SKM-1 treated with dmso at 0.1 percent for 144 hours (cell line): ENCODE data around the gene S100A1.
"Not testable (repeated sequence)": the region's sequence is repeated elsewhere in the genome, so short reads cannot be mapped to it uniquely, and the experiment has no call there.

Source experiments
- DNase-seq: peaks from one replicate; lab custom pipeline; 2025; ENCODE audit not compliant: unreplicated experiment; lab: John Stamatoyannopoulos, UW

S100A1 gene

DNA sequence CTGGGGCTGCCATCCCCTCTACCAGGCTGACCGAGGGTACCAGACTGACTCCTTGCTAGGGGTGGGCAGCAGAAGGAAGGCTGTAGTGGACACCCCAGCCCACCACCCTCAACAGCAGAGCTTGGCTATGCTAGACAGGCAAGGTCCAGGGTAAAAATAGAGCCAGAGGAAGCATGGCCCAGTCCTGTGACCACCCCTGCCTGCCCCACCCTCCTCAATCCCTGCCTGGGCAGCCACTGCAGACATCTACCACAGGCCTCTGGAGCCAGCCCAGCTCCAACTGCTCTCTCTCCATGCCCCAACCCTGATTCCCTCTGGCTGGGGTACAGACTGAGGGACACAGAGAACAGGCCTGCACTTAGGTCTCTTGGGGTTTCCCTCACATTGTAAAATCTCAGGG is 1.7 kb downstream of the S100A1 start:
- no peak for DNase-seq

GRCh38 chr1:153630384-153630783 is 2.1 kb downstream of the S100A1 start:
- no peak for DNase-seq

DNA sequence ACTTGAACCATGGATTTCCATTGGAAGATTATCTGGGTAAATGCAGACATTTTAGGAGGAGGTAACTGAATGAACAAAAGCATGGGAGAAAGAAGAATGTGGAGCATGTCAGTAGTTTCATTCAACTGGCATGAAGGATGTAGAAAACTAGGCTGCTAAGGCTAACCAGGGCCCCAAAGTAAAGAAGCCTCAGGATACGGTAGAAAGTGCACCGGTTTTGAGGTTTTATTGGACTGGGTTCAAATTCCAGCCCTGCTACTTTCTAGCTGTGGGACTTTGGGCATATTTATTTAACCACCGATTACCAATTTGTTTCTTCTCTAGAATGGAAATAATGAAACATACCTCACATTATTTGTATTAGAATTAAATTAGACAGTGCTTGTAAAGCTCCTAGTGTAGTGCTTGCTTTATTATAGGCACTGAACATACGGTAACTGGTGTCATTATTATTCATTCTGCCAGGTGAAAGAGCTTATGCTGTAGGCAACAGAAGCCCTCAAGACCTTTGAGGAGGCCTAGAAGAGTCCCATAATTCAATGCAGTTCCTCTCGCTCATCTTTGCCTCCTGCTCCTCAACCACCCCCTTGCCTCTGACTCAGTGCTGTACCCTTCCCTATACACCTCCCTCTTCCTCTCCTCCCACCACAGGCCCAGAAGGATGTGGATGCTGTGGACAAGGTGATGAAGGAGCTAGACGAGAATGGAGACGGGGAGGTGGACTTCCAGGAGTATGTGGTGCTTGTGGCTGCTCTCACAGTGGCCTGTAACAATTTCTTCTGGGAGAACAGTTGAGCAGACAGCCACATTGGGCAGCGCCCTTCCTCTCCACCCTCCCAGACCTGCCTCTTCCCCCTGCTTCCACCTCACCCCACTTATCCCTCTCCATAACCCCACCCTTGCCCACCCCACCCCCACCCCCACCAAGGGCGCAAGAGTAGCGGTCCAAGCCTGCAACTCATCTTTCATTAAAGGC is 3.1 kb downstream of the S100A1 start:
- DNase-seq: no peak

DNA sequence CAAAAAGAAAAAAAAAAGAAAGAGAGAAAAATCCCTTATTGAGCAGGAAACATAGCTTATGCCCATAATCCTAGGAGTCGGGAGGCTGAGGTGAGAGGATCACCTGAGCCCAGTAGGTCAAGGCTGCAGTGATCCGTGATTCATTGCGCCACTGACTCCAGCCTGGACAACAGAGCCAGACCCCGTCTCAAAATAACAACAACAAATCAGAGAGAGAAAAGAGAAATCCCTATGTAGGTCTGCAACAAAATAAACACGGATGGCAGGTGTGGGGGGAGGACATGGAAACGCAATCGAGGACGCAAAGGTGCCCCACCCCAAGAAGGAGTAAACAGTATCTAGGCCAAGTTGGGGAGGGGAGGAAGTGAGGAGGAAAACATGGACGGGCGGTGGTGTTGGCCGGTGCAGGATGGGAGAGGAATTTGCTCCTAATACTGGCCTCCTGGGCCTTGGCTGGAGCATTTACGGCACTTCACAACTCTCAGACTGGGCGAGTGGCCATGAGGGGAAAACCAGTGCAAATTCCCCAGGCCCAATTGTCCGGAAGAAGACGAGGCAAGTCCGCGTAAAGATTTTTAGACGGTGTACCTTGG is 5.0 kb downstream of the S100A1 start:
- no peak for DNase-seq

DNA sequence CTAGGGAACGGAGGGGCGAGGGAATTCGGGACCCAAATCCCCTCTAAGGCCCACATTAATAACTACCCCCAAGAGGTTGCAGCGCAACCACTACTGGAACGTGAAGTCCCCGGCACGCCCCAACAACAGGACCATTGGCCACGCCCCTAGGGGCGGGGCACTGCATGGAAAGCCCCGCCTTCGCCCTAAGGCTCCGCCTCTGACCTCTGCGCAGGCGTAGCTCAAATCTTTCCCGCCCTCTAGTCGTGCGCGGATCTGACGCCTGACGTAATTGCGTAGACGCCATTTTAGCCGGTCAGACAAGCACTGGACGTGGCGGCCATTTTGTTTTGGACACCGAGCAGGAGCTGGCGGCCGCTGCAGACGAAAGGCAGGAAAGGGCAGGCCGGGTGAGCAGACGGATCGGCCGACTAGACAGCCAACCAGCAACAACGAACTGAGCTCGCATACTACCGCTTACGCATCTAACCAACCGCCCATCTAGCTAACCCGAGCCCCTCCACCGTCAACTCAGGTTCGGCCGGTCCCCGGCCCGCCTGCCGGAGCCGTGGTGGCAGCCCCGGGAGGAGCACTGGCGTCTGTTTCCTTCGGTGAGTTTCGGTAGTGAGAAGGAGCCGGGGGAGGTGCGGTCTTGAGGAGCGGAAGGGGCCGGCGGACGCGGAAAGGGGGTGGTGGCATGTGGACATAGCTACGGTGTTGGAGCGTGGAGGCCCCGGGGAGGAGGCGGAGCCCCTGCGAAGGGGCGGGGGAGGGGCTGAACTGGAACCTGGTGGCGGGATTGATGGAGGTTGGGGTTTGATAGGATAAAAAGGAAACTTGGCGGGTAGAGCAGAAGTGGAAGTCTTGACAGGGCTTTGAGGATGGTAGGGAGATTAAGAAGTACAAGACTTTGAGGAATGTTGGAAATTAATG is 5.8 kb downstream of the S100A1 start, which contains the start of gene CHTOP:
Gene CHTOP, plus strand, starts transcription at position 313 of the 912 bp plus-strand sequence. CDS start 2,523 bp downstream, outside the sequence.
- DNase-seq: peak; percentile 99

DNA sequence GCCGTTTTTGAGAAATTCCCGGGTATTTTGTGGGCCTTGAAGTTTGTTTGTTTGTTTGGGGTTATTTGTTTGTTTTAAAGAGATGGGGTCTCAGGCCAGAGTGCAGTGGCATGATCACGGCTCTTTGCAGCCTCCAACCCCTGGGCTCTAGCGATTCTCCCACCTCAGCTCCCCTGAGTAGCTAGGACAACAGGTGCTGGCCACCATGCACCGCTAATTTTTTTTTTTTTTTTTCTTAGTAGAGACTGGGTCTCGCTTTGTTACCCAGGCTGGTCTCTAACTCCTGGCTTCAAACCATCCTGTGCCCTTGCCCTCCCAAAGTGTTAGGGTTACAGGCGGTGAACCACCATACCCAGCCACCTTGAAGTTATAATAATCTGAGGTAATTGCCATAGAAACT is 7.6 kb downstream of the S100A1 start:
- no peak for DNase-seq

DNA sequence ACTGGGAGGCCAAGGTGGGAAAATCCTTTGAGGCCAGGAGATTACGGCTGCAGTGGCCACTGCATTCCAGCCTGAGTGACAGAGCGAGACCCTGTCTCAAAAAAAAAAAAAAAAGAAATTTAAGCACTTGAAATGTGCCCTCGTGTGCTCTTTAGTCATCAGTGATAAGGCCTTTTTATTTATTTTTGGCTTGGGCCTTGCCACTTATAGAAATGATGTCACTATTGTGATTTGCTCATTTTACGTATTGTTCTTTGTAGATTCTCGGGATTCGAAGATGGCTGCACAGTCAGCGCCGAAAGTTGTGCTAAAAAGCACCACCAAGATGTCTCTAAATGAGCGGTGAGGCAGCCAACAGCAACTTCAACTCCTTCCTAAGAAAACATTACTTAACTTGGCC is 8.1 kb downstream of the S100A1 start:
- no peak for DNase-seq

GRCh38 chr1:153638261-153638660 is 10.0 kb downstream of the S100A1 start:
- no peak for DNase-seq

- DNase-seq: no peak
Observed at GRCh38 chr1:153639280-153639679, 11.0 kb downstream of the S100A1 start.

GRCh38 chr1:153640213-153640612 is 12.0 kb downstream of the S100A1 start:
- not testable (repeated sequence) for DNase-seq

DNA sequence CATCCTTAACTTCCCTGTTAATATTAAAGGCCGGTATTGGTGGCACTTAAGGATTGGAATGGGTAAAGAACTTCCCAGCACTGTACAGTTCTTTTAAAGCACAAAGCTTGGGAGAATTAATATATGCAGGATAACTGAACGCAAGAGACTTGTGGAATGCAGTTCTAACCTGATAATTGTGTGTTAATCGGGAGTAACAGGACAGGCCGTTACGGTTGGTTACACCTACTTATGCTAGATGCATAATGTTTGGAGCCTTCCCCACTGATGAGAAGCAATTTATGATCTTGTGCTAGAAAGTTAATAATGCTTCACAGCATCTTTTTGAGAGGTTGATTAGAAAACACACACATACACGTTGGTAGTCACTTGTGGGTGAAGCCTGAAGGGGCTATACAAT is 12.6 kb downstream of the S100A1 start:
- DNase-seq: no peak

GRCh38 chr1:153642161-153642560 is 13.9 kb downstream of the S100A1 start:
- DNase-seq: no peak

- DNase-seq: no peak
Observed at GRCh38 chr1:153643100-153643499, 14.9 kb downstream of the S100A1 start.

GRCh38 chr1:153643816-153644215 is 15.6 kb downstream of the S100A1 start:
- no peak for DNase-seq

DNA sequence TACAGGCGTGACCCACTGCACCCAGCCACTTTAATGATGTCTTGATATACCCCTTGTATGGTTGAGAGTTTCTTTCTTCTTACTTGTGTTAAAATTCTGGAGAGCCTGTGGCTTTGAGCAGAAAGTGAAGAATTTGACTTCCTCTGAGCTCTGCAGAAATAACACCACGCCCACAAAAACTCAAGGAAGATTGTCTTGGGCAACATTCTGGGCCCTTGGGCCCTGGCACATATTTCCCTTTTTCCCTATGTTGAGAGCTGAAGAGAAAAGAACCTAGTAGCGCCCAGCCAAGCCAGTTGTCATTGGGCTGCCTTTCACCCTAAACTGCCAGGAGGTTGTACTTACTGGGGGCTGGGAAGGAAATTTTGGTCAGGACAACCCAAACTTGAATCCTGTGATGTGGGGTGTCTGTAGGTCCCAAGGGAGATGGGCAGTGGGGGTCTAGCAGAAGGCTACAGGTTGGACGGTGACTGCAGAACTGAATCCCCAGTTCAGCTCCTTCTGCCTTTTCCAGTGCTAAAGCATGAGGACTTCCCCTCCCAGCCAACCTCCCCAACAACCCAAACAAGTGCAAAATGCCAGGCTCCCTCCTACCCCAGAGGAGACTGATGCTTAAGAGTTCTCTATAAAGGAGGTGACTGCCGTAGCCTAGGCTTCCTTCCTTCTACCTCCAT is 18.6 kb downstream of the S100A1 start:
- peak; percentile 68 for DNase-seq

DNA sequence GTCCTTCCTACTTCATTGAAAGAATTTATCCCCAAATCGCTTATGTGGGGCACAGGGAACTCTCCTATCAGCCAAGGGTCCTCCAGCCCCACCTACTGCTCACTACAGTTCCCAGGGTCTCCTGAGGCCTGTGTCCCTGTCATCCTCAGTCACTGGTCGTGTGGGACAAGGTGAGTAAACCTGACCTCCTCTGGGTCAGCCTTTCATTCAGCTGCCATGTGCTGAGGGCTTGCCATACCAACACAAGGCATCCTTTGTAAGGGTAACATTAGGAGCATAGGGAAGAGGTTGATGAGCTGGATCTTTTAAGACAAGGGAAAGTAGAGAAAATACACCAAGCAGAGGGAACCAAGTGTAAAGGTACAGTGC is 19.1 kb downstream of the S100A1 start:
- no peak for DNase-seq

- no peak for DNase-seq
Observed at GRCh38 chr1:153648000-153648643, 19.9 kb downstream of the S100A1 start.

DNA sequence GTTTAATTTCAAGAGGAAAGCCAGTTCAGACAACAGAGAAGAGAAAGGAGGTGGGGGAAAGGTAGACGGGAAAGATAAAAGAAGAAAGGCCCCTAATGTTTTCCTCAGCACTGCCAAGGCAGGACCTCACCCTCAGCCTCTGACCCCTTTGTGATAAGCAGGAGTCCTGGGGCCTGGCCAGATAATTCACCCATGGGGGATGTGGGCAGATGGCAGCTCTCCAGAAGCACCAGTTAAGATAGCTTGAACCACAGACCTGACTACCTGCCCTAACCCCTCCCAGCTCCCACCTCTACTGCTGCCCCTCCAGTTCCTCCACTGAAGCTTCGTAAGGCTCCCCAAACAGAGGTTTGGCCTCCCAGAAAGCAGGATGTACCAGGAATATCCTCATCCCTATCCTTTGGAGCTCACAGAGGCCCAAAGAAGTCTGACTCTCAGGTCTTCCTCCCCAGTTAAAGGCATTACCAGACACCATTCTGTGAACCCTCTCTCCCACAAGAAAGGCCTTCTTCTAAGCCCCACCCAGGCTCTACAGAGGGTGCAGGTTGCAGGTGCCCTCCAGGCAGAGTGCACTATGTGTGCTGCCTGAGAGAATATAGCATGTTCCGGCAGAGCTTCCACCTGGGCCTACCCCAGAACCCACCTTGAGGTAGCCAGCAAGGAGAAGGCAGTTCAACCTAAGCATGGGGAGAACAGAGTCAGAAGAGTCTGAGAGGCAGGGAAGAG is 21.1 kb downstream of the S100A1 start:
- DNase-seq: no peak

DNA sequence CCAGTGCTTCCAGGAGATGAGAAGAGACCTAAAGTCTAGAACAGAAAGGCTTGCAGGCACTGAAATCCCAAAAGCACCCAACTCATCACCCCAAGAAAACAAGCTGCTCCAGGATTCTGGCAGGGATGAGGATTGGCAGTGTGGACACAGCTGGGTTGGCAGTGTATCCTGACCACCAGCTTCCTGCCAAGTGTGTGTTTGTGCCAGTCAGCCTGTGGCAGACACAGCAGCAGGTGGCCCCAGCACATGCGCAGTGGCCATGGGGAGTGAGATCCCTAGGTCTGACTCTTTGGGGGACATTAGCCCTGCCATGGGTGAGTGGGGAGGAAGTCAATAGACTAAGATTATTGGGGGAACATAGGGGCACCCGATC is 21.6 kb downstream of the S100A1 start:
- DNase-seq: no peak

DNA sequence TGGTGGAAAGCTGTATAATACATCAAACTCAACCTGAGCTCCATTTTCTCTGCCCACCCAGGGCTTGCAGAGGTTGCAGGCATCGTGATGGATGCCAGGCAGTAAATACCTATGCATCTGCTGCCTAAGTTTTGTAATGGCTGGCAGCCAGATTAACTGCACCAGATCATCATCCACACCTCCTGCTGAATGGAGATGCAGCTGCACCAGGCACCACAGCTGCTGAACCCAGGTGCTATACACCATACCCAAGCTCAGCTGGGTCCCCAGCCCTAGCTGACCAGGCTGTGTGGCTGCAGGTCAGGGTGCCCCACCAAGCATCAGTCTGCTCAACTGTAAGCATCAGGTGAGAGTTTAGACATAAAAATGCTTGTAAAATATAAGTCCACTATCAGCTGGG is 23.5 kb downstream of the S100A1 start:
- DNase-seq: no peak
